IPS-18a (cell line): ENCODE results near the gene STX16.

Source experiments
- H3K27ac ChIP-seq: one replicate; pipeline ENCODE4 v1.5.1; 2013; ENCODE audit warnings: low read length
- H3K27me3 ChIP-seq: one replicate; pipeline ENCODE4 v1.6.1; 2013; ENCODE audit warnings: mild to moderate bottlenecking, low read length; ENCODE audit not compliant: control insufficient read depth, insufficient read depth
- H3K36me3 ChIP-seq: one replicate; pipeline ENCODE4 v1.6.1; 2013; ENCODE audit warnings: low read depth, low read length; ENCODE audit not compliant: control insufficient read depth
- H3K4me1 ChIP-seq: one replicate; pipeline ENCODE4 v1.6.1; 2013; ENCODE audit warnings: low read depth, low read length; ENCODE audit not compliant: control insufficient read depth
- H3K4me3 ChIP-seq: one replicate; pipeline ENCODE4 v1.5.1; 2013; ENCODE audit warnings: low read length
- H3K9ac ChIP-seq: one replicate; pipeline ENCODE4 v1.6.1; 2013; ENCODE audit warnings: mild to moderate bottlenecking, low read length, moderate library complexity
- H3K9me3 ChIP-seq: one replicate; pipeline ENCODE4 v1.6.1; 2013; ENCODE audit warnings: low read depth, low read length; ENCODE audit not compliant: control insufficient read depth

Gene STX16

GRCh38 chr20:58675146-58675584 is 24.1 kb downstream of the STX16 start:
- Histone ChIP-seq H3K27ac (no peak overlapping the region), H3K9ac (no peak overlapping the region), H3K9me3 (no peaks in the 10 kb centered on the region), H3K4me1 (peaks cover 25% of the 10 kb centered on the region), H3K36me3 (peaks cover 49% of the 10 kb centered on the region), H3K4me3 (no peak overlapping the region), H3K27me3 (no peaks in the 10 kb centered on the region)

- Histone ChIP-seq H3K9ac (no peak overlapping the region), H3K9me3 (no peaks in the 10 kb centered on the region), H3K4me3 (no peak overlapping the region), H3K27ac (no peak overlapping the region), H3K4me1 (peaks cover 20% of the 10 kb centered on the region), H3K36me3 (peaks cover 54% of the 10 kb centered on the region), H3K27me3 (no peaks in the 10 kb centered on the region)
Observed at GRCh38 chr20:58675641-58676040, 24.6 kb downstream of the STX16 start.

- peaks cover 57% of the 10 kb centered on the region for H3K36me3 ChIP-seq
- H3K4me3 ChIP-seq = no peak overlapping the region
- H3K4me1 ChIP-seq = peaks cover 15% of the 10 kb centered on the region
- H3K9me3 ChIP-seq = no peaks in the 10 kb centered on the region
- no peak overlapping the region for H3K27ac ChIP-seq
- H3K27me3 ChIP-seq = no peaks in the 10 kb centered on the region
- no peak overlapping the region for H3K9ac ChIP-seq
Observed at GRCh38 chr20:58676161-58676560, 25.1 kb downstream of the STX16 start.

GRCh38 chr20:58677079-58677604 is 26.1 kb downstream of the STX16 start:
- Histone ChIP-seq H3K4me3 (no peak overlapping the region), H3K36me3 (peaks cover 53% of the 10 kb centered on the region), H3K27me3 (no peaks in the 10 kb centered on the region), H3K27ac (no peak overlapping the region), H3K4me1 (peaks cover 12% of the 10 kb centered on the region), H3K9me3 (no peaks in the 10 kb centered on the region), H3K9ac (no peak overlapping the region)

DNA sequence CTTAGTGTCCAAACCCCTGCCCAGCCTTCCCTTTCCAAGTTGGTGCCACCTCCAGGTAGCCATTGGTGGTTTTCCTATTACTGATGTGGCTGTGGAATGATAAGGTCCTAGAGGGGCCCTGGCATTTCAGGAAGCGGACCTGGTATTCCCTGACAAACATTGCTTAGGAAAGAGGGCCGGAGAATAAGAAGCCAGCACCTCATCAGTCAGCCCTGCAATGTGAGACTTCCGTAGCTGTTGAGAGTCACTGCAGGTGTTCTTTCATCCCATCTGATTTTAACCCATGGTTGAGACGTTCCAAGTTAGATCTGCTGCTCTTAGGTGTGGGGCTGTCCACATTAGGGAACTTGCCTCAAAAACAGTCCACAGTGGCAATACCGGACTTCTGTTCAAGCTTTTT is 26.7 kb downstream of the STX16 start:
- Histone ChIP-seq H3K36me3 (peaks cover 50% of the 10 kb centered on the region), H3K27me3 (no peaks in the 10 kb centered on the region), H3K4me3 (no peak overlapping the region), H3K9me3 (no peaks in the 10 kb centered on the region), H3K4me1 (peaks cover 12% of the 10 kb centered on the region), H3K27ac (no peak overlapping the region), H3K9ac (no peak overlapping the region)

DNA sequence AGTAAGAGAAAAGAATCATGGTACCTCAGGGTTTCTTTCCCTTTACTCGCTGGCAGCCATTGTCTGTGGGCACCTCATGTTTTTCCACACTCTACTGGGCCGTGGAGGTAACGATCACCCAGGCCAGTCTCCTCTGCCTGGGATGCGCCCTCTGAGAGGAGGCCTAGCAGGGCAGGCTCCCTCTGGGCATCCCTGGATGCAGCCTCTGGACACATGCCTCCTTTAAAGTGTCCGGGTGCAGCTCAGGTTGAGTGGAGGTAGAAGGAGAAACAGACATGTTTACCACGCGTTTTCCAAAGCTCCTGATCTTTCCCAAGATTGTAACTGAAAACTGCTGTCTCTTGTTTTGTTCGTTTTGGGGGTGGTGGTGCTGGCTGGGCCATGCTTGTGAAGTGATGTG is 27.7 kb downstream of the STX16 start:
- H3K27me3 ChIP-seq = no peaks in the 10 kb centered on the region
- H3K9ac ChIP-seq = no peak overlapping the region
- peaks cover 40% of the 10 kb centered on the region for H3K36me3 ChIP-seq
- no peak overlapping the region for H3K27ac ChIP-seq
- no peak overlapping the region for H3K4me3 ChIP-seq
- no peaks in the 10 kb centered on the region for H3K9me3 ChIP-seq
- H3K4me1 ChIP-seq = peaks cover 12% of the 10 kb centered on the region

- H3K27ac ChIP-seq = no peak overlapping the region
- H3K4me1 ChIP-seq = peaks cover 2% of the 10 kb centered on the region
Observed at GRCh38 chr20:58682656-58683531, 31.8 kb downstream of the STX16 start.

DNA sequence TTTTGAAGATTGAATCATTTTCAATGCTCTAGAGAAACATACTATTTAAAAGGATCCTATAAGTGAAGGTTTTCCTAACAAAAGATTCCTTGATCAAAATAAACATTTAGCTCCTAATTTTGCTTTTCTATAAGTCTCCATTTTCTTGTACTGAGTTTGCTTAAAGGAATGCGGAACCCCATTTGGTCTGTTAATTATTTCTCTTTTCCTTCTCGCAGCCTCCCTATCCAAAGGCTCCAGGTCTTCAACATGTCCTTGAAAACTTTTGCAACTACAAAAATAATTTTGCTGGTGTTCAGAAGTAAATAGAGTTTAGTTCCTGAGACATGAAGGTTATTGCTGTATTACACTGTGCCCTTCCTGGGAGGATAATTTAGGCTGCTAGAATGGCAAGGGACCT is 33.2 kb downstream of the STX16 start:
- Histone ChIP-seq H3K27me3 (no peaks in the 10 kb centered on the region), H3K4me1 (peaks cover 4% of the 10 kb centered on the region), H3K36me3 (peaks cover 12% of the 10 kb centered on the region), H3K4me3 (no peak overlapping the region), H3K9ac (no peak overlapping the region), H3K9me3 (no peaks in the 10 kb centered on the region), H3K27ac (no peak overlapping the region)

More at GRCh38 chr20:58682656-58683531, 31.8 kb downstream of the STX16 start:
- Histone ChIP-seq H3K9me3 (no peaks in the 10 kb centered on the region), H3K36me3 (peaks cover 12% of the 10 kb centered on the region), H3K4me3 (no peak overlapping the region), H3K27me3 (no peaks in the 10 kb centered on the region), H3K9ac (no peak overlapping the region)

GRCh38 chr20:58685988-58686387 is 34.9 kb downstream of the STX16 start:
- Histone ChIP-seq H3K9ac (no peak overlapping the region), H3K4me1 (peaks cover 7% of the 10 kb centered on the region), H3K27ac (no peak overlapping the region), H3K36me3 (no peaks in the 10 kb centered on the region), H3K9me3 (no peaks in the 10 kb centered on the region), H3K4me3 (no peak overlapping the region), H3K27me3 (no peaks in the 10 kb centered on the region)

DNA sequence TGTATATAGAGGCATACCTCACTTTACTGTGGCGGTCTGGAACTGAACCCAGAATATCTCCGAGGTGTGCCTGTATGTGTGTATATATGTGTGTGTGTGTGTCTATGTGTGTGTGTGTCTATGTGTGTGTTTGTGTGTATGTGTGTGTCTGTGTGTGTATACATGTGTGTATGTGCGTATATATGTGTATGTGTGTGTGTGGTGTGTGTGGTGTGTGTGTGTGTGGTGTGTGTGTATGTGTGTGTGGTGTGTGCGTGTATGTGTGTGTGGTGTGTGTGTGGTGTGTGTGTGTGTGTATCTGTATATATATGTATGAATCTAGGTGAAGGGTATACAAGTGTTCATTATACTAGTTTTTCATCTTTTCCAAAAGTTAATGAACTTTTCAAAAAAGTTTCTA is 37.3 kb downstream of the STX16 start:
- no peak overlapping the region for H3K9ac ChIP-seq
- no peaks in the 10 kb centered on the region for H3K27me3 ChIP-seq

GRCh38 chr20:58688840-58689239 is 37.8 kb downstream of the STX16 start:
- Histone ChIP-seq H3K27me3 (no peaks in the 10 kb centered on the region), H3K4me1 (peaks cover 14% of the 10 kb centered on the region), H3K4me3 (no peak overlapping the region), H3K9ac (no peak overlapping the region), H3K9me3 (no peaks in the 10 kb centered on the region), H3K27ac (no peak overlapping the region), H3K36me3 (no peaks in the 10 kb centered on the region)

More for the DNA sequence above, 37.3 kb downstream of the STX16 start:
- Histone ChIP-seq H3K4me3 (no peak overlapping the region), H3K27ac (no peak overlapping the region), H3K4me1 (peaks cover 14% of the 10 kb centered on the region), H3K9me3 (no peaks in the 10 kb centered on the region), H3K36me3 (no peaks in the 10 kb centered on the region)
